Measurements from ENCODE around the gene C14orf93. TPM values are rescaled to one million over a fixed set of nuclear protein-coding genes. Genes with fewer than 3 reads are reported as not detected.
"Not testable (repeated sequence)": the region's sequence is repeated elsewhere in the genome, so short reads cannot be mapped to it uniquely, and the experiment has no call there.

Gene C14orf93
- polyA plus RNA-seq, 3 donors: 18.5 to 24.4 (median 19.0) TPM

GRCh38 chr14:22981090-22981875, 28.7 kb downstream of the C14orf93 start:
- DNase-seq (ENCODE audit: extremely low read depth in 1 of 11, low read depth in 9 of 11, low spot score in 4 of 11): no peak

- DNase-seq (ENCODE audit: extremely low read depth in 1 of 11, low read depth in 9 of 11, low spot score in 4 of 11): peak in 3 of 11 donors; percentile 41 to 62 (median 59)
These were observed 29.3 kb downstream of the C14orf93 start for GRCh38 chr14:22980672-22981089.

DNA sequence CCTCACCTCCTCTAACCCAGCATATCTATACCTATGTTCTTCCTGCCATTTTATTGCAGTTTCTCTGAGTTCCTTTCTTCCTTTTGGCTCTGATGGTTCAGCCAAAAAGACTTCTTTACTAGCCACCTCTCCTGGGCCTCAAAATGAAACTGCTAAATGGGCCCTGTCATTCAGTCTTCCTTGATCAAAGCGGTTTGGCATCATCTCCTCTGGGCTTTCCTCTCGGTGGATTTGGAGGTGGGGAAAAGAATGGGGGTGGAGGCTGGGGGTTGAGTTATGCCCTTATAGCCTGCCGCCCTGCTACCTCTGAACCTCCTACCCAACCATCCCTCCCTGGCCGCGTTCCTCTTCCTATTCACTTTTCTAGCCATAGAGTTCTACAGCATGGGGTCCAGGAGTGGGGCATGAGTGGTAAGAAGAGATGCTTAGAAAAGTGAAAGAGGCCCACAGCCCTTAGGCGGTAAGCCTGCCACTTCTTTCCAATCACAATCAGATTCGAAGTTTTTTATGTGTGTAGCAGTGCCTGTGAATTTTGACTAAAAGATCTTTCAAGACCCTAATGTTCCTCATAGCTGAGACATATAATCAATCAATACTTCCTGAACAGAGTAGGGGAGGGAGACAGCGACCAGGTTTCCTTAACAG, 30.1 kb downstream of the C14orf93 start:
- no peak for DNase-seq (ENCODE audit: extremely low read depth in 1 of 11, low read depth in 9 of 11, low spot score in 4 of 11)

GRCh38 chr14:22978981-22979671, 30.8 kb downstream of the C14orf93 start:
- DNase-seq (ENCODE audit: extremely low read depth in 1 of 11, low read depth in 9 of 11, low spot score in 4 of 11): no peak

GRCh38 chr14:22978487-22978837, 31.5 kb downstream of the C14orf93 start:
- no peak for DNase-seq (ENCODE audit: extremely low read depth in 1 of 11, low read depth in 9 of 11, low spot score in 4 of 11)

- DNase-seq (ENCODE audit: extremely low read depth in 1 of 11, low read depth in 9 of 11, low spot score in 4 of 11): peak in 7 of 11 donors; percentile 63 to 85 (median 79)
These were observed 32.1 kb downstream of the C14orf93 start for GRCh38 chr14:22977684-22978486.

- no peak for DNase-seq (ENCODE audit: extremely low read depth in 1 of 11, low read depth in 9 of 11, low spot score in 4 of 11)
These were observed 32.6 kb downstream of the C14orf93 start for GRCh38 chr14:22977434-22977683.

DNA sequence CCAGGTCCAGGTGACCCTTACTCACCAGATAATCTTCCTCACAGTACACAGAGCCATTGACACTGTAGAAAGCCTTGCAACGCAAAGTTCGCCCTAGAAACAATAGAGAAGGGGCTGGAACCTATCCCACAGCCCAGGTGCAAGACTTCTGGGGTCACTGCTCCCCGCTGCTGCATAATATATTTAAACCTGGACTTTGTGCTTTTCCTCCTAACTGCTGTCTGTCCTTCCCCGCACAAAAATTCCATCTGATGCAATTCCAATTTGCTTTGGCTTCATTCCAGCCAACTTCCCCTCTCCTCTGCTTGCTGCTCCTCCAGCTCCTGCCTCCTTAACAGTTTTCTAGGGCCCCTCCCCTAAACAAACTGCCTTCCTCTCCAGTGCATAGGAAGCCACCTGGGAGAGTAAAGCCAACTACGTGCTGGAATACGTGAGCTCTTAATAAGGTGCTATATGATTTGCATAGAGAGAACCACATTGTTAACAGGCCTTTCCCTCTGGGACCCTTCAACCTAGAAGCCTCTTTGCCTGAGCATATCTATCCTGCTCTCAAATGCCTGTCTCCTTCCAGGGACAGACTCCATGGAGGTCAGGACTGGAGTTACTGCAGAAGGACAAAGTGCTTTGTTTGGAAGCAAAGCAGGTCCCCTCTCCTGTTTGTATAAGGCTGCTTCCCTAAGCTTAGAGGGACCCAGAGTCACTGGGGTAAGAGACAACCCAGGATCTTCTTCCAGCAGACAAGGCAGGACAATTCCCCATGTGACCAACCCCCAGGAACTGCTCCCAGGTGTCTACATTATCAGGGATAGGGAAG, 33.1 kb downstream of the C14orf93 start:
- DNase-seq (ENCODE audit: extremely low read depth in 1 of 11, low read depth in 9 of 11, low spot score in 4 of 11): peak in 1 of 11 donors; percentile 34

DNA sequence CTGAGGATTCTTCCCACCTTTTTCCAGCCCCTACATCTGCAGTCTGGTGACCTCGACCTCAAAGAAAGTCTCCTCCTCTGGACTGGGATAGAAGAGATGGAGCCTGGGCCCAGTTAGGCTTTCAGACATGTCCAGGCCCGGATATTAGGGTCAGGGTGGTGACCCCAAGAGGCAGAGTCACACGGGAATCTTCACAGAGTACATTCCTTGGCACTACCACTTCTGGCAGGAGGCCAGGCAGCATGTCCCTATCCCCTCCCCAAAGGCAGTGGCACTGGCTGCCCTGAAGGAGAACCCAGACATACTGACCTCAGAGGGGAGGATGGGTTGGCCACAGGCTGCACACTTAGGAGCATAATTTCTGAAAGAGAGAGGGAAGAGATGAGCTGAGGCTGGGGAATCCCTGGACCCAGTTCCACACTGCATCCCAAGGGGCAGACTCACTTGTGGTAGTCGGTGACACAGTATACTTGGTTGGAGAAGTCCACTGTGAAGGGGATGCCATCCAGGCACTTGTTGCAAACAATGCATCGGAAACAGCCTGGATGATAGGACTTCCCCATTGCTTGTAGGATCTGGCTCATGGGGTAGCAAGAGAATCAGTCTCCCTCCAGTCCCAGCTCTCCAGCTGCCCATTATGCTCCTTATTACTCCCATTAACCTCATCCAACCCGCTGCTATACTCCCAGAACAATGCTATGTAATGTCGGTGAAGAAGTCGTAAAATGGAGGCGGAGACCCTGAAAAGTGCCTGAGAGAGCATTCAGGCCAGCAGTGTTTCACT, 35.2 kb downstream of the C14orf93 start:
- DNase-seq (ENCODE audit: extremely low read depth in 1 of 11, low read depth in 9 of 11, low spot score in 4 of 11): no peak

DNA sequence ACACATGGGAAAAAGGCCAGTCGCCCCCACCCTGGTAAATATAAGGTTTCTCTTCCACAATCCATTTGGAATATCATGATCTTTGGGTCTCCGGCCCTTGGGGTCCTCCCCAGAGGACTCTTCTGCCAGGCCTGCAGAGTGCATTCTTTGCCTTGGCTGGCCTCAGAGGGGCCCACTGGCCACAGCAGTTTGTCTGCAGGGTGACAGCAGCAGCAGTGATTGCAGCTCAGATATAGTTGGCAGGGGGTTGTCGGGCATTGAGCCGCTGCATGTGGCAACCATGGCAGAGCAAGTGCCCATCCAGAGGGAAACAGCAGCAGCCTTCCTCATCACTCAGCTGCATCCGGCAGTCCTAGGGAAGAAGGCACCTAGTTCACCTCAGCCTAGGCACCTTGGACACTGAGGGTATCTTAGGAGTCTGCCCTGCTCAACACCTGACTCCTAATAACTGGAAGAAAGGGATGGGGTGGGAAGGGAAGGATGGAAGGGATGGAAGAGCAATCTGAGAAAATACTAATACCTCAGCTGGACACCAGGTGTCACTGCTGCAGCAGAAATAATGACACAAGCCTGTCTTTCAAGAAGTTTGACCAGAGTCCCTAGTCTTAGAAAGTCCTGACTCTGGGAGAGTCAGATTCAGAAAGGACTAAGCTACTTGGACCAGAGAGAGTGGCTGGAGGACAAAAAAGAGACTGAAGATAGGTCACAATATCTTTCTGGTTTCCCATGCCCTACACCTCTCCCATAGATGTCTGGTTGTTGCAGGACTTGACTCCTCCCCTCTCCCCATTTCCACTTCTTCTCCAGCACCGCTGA, 36.5 kb downstream of the C14orf93 start:
- DNase-seq (ENCODE audit: extremely low read depth in 1 of 11, low read depth in 9 of 11, low spot score in 4 of 11): peak in 2 of 11 donors; percentile 40

DNA sequence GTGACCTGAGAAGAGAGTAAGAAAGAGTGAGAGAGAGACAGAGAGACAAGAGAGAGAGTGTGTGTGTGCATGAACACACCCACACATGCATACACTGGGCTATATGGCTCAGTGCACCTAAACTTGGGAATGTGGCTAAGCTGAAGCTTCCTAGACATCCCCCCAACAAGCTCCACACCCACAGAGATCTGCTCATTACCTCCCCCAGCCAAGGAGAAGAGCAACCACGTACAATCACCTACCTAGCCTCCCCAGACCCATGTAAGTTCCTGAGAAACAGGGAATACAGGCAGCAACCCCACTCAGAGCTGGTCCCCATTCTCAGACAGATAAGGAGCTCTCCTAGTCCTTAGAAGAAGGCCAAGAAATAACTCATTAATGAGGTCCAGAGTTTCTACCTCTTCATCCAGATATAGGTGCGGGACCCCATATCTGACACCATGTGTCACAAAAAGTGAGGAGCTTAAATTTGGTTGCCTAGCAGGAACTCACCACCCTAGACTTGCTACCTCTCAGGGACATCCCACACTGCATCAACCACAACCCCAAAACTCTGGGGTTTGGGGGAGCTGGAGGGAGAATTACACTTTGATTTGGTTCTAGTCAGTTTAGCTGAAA, 37.5 kb downstream of the C14orf93 start:
- no peak for DNase-seq (ENCODE audit: extremely low read depth in 1 of 11, low read depth in 9 of 11, low spot score in 4 of 11)

DNA sequence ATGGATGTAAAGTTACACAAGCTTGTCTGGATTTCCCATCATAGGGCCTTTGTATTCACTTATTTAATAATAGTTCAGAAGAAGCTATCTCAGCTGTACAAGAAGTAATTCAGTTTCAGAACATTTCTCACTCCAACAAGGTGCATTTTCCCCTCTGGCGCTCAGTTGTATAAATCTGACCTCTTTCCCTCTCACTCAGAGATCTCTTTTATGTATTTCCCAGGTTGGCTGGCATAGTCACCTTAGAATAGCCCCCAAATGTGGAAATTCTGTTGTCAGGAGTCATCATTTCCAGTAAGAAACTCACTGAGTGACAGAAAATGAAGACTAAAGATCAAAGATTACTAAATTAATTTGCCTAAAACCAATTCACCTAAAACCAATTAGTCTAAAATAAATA, 38.8 kb downstream of the C14orf93 start:
- DNase-seq (ENCODE audit: extremely low read depth in 1 of 11, low read depth in 9 of 11, low spot score in 4 of 11): no peak

DNA sequence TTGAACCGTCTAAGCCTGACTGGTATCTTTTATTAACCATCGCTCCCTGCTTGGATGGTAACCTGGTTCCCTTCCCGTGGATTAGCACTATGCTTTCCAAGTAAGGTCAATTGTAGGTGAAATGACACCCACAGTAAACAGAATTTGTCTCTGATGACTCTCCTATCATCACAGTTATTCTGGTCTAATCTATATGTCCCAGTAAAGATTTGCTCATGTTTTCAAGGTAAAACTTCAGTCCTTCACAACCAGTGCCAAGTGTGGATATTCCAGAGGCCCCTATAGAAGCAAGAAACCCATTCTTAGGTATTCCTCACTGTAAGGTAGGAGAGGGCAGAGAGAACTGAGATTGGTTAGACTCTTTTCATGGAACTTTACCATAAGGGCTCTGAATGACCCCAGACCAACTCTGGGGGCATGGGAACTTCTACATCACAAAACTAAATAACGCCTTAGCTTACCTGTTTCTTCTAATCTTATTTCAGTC, 43.1 kb downstream of the C14orf93 start:
- DNase-seq (ENCODE audit: extremely low read depth in 1 of 11, low read depth in 9 of 11, low spot score in 4 of 11): no peak

DNA sequence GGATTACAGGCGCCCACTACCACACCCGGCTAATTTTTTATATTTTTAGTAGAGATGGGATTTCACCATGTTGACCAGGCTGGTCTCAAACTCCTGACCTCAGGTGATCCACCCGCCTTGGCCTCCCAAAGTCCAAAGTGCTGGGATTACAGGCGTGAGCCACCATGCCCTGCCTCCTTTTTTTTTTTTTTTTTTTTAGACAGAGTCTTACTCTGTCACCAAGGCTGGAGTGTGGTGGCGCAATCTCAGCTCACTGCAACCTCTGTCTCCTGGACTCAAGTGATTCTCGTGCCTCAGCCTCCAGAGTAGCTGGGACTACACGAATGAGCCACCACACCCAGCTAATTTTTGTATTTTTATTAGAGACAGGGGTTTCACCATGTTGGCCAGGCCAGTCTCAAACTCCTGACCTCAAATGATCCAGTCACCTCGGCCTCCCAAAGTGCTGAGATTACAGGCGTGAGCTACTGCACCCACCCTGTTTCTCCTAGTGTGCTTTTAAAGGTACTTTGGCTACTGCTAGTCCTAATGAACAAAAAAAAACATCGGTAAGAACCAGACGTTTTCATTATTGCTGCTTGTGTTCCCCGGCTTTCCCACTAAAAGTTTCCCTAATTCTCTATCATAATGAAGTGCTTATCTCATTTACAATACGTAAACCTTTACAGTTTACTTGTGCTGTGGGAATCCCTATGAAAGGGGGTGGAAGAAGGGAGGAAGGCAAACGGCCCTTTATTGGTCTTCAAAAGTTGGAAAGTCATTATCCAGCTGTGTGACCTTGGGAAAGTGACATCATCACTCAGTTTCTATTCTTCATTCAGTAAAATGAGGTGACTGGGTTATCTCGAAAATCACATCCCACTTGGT, 43.8 kb downstream of the C14orf93 start:
- not testable (repeated sequence) for DNase-seq (ENCODE audit: extremely low read depth in 1 of 11, low read depth in 9 of 11, low spot score in 4 of 11)

DNA sequence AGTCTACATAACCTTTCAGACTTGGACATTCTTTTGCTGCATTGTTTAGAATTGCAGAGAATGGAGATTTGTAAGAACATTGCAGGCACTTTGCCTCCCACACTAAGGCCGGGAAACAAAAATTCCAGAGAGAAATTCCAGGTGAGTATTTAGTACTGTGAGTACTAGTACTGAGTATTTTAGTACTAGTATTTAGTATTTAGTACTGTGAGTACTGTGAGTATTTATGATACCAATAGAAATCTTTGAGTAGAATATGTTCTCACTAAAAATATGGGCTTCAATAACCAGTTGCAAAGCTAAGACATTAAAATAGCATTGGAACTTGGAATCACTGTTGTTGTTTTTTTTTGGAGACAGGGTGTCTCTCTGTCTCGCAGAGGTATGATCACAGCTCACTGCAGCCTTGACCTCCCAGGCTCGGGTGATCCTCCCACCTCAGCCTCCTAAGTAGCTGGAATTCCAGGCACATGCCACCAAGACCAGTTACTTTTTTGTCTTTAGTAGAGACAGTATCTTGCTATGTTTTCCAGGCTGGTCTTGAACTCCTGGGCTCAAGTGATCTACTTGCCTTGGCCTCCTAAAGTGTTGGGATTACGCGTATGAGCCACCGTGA, 47.8 kb downstream of the C14orf93 start:
- no peak for DNase-seq (ENCODE audit: extremely low read depth in 1 of 11, low read depth in 9 of 11, low spot score in 4 of 11)
